GM19372 (cell line): Measurements from ENCODE around the gene ACAP3.

Experiments used
- ATAC-seq: cut with Tn5 transposase; IDR thresholded peaks from one replicate; pipeline ENCODE4 v1.9.1; 2021; ENCODE audit warnings: mild to moderate bottlenecking, low read depth, moderate library complexity; ENCODE audit not compliant: unreplicated experiment

The ACAP3 gene

GRCh38 chr1:1272341-1273208, 35.2 kb downstream of the ACAP3 start:
- no peak for ATAC-seq

- ATAC-seq: no peak
These were observed 36.9 kb downstream of the ACAP3 start for GRCh38 chr1:1270813-1271212.

DNA sequence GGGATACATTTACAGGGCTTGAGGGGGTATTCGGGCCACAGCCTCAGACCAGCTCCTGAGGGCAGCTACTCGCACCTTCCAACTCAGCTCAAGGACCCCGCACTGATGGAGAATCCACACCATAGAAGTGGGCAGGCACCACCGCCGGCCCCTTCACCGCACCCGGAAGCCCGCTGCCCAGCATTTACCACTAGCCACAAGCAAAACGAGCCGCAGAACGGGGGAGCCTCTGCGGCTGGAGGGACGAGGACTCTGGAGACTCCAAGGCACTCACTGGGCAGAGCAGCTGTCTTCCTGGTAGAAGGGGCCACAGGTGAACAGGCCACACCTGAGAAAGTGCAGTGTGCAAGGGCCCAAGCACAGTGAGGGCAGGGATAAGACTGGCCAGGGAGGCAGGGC, 39.4 kb downstream of the ACAP3 start:
- no peak for ATAC-seq

- no peak for ATAC-seq
These were observed 40.0 kb downstream of the ACAP3 start for GRCh38 chr1:1267488-1268283.

DNA sequence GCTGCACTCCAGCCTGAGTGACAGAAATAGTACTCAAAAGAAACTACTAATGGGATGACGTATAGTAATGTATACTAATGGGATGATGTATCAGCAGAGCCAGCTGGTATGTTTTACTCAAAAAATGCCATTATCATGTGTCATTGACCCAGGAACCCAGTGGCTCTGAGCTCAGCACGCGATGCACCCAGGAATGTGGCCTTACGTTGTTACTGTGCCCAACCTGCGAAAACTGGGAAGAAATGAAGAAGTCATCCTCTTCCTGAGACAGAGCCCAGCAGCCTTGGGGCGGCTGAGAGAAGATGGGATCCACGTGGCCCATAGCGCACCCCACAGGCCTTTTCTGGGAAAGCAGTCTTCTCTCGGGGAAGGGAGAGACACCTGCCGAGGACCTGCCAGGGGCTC, 42.9 kb downstream of the ACAP3 start:
- ATAC-seq: no peak

DNA sequence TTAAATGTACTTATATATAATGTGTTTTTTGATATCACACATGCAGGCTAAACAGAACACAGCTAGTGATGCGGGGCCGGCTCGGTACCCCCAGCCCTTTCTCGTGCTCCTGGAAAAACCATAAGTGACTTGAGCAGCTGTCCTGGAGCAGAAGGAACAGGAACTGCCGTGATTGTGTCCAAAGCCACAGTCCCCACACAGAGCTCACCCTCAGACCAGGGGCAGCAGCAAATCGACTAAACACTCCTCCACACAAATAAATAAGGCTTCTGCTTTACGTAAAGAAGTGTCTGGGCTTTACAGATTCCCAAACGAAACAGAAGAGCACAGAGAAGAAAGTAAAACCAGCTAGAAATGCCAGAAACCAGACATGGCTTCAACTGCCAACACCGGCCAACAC, 43.7 kb downstream of the ACAP3 start:
- ATAC-seq: no peak

DNA sequence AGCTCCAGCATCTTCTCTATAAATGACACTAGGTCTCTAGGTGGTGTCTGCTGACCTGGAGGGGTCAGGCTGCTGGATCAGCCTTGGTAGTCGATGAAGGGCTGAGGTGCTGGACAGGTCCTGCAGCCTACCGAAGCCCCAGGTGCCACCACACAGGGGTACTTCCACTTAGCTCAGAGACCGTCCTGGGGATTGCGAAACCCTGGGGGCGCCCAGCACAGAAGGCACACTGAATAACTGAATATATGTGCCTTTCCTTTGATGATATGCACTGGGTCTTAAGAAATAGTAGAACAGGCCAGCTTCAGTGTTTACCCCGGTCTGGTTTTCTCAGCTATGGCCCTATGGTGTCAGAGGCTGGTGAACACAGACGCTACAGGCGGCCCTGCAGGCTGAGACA, 45.0 kb downstream of the ACAP3 start:
- no peak for ATAC-seq

GRCh38 chr1:1262071-1262470, 45.7 kb downstream of the ACAP3 start:
- ATAC-seq: no peak

DNA sequence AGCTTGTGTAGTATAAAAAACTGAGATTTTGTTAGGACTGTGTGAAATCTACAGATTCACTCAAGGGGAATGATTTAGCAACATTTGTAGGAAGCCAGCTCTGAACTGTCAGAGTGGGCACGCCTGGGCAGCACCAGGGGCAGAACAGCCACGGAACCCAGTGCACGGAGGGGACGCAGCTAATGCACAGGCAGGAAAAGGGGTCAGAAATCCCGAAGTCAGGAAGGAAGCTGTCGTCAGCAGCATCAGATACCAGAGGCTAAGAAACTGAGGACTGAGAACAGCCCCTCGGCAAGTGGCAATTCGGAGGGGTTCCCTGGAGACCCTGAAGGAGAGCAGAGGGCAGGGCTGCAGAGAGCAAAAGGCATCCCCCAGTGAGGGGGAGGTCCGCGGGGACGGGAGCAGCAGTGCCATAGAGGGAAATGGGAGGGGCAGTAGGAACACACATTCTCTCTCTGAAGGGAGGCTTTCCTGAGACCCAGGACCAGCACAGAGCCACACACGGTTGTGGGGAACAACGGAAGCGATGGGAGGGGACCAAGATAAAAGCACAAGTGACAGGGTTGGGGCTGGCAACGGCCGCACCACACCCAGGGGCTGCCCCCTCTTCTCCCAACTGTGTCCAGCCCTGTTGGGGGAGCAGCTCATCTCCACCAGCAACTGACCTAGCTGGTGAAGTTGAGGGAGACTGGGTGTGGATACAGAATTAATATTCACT, 46.7 kb downstream of the ACAP3 start:
- ATAC-seq: no peak

DNA sequence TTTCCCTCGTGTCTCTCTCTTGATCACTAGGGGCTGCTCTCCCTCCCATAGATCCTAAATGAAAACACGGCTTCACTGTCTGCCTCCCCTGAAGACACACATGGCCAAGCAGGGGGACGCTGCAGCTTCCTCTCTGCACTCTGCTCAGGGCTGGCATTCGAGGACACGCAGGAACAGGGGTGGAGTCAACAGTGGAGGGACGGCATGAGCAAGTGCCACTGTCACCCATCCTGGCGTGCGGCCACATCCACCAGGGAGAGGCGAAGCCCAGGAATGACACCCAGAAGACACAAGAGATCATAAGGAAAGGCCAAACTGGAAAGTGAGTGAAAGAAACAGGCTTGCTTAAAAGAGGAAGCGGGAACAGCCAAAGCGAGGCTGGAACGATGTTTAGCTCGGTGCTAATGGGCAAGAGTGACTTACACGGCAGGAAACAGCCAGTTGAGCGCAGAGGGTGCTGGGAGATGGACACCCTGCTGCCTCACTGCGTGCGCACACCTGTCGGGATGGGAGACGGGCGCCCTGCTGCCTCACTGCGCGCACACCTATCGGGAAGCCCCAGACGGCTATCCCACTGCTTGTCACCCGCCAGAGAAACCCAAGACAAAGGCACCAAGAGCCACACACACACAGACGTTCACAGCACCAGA, 47.7 kb downstream of the ACAP3 start:
- no peak for ATAC-seq

DNA sequence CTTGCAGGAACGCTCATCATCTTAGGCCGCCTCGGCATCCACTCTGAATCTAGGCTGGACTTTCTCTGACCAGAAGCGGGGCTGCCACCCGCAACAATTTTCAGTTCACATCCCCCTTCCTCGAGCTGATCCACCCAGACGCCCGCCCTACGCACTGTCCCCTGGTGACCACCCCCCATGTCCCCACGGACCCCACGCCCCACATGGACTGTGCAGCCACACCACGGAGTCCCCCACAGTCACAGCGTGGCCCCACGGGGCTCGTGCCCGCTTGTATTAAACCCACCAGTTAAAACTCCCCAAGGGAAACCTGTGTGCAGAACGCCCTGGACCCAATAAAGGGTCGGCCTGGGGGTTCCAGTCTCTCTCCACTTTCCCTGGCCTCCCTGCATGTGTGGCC, 48.2 kb downstream of the ACAP3 start:
- no peak for ATAC-seq

GRCh38 chr1:1259119-1259488, 48.6 kb downstream of the ACAP3 start:
- ATAC-seq: no peak

DNA sequence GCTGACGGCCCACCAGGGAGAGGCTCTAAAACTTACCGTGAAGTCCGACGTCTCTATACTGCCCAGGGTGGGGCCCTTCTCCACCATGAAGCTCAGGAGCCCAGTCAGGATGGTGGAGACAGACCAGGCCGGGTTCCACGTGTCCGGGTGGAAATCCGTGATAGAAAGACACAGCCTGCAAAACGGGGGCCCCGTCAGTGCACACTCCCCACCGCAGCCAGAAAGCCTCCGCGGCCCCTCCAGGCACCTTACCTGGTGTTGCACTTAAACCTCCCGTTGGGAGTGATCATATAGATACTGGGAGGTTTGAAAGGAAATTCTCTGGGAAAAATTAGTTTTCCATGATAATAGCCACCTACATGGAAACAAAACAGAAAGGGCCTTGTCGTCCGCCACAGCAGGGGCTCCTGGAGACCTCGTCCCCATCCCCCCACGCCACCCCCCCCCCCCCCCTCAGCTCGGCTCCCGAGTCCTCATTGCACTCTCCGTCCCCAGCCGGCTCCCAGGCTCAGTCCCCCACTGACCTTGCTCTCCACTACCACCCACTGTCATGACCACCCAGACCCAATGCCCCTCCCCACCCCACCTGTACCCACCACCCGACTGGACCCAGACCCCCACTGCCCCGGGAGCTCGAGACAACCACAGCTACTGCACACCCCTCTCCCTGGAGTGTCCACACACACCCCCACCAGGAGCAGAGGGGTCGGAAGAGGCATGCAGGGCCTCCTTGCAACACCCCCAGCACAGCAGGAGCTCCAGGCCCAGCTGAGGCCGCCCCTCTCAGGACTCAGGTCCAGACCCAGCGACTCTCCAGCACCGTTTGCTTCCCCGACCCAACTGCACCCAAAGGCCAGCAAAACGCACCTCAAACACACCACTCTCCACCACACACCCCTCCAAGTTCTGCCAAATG, 50.5 kb downstream of the ACAP3 start:
- ATAC-seq: no peak

- no peak for ATAC-seq
These were observed 52.1 kb downstream of the ACAP3 start for GRCh38 chr1:1255611-1256010.

GRCh38 chr1:1255078-1255477, 52.7 kb downstream of the ACAP3 start:
- no peak for ATAC-seq

- ATAC-seq: no peak
These were observed 53.1 kb downstream of the ACAP3 start for GRCh38 chr1:1254667-1254998.

DNA sequence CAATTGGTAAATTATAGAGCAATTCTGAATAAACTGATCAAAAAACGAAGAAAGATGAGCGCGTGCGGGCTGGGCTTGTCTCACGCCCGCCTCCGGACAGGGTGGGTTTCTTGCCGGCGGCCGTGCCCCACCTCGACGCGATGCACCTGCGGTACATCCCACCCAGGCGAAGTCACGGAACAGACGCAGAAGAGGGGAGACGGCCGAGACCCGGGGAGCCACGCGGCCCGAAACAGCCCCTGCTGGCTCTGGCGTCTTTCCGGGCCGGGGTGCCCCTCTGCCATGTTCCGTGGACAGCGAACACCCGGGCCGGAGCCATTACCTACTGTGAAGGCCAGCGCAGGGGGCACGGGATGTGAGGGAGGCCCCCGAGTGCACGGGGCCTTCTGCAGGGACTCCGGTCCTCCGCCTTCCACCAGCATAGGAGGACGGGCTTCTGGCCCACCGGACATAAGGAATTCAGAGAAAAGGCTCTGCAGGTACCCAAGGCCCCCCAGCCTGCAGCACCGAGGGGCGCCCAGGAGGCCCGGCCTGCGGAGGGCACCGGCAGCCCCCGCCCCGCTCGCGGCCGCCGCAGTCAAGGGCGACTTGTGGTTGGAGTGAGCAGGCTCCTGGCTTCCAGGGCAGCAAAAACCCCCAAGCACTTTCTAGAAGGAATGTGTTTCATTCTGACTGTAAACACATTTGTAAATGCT, 53.6 kb downstream of the ACAP3 start:
- ATAC-seq: no peak

GRCh38 chr1:1253314-1253713, 54.4 kb downstream of the ACAP3 start:
- ATAC-seq: no peak

DNA sequence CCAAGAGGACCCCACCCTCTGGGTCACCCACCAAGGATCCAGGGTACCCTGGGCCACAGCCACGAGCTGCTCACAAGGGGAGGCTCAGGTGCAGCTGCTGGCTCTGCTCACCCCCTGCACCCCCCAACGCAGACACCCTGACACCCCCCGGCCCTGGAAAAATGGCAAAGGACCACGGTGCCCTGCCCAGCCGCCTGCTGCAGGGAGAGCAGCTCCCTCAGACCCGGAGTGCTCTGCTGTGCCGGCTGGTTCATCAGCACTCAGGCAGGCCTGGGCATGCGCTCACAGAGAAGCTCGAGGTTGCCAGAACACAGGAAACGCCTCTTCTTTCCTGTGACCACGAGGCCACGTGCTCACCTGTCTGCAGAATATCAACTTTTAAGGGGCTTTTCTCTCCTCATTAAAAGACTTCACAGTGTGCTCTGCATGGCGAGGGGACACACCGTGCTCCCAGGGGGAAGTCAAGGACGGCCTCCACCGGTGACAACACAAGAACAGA, 56.9 kb downstream of the ACAP3 start:
- no peak for ATAC-seq
